HG02623 (cell line): ENCODE measurements around the gene REEP1.

ENCODE experiments used
- ATAC-seq: cut with Tn5 transposase; IDR thresholded peaks from one replicate; pipeline ENCODE4 v1.9.1; 2021; ENCODE audit warnings: moderate library complexity; ENCODE audit not compliant: unreplicated experiment

REEP1 gene

GRCh38 chr2:86337244-86337835 lies at the start of gene REEP1:
TSS of gene REEP1 (minus strand) at chr2:86337626. CDS start at chr2:86337510, 116 bp downstream.
- no peak for ATAC-seq

- no peak for ATAC-seq
These were observed 46.4 kb upstream of the REEP1 start for GRCh38 chr2:86383844-86384243.

- no peak for ATAC-seq
These were observed 45.3 kb upstream of the REEP1 start for GRCh38 chr2:86382698-86383097.

- no peak for ATAC-seq
These were observed 44.7 kb upstream of the REEP1 start for GRCh38 chr2:86382108-86382507.

- no peak for ATAC-seq
These were observed 41.0 kb upstream of the REEP1 start for GRCh38 chr2:86378469-86378868.

- ATAC-seq: no peak
These were observed 38.2 kb upstream of the REEP1 start for GRCh38 chr2:86375623-86376022.

GRCh38 chr2:86372641-86373502 lies 35.4 kb upstream of the REEP1 start:
- ATAC-seq: no peak

GRCh38 chr2:86372133-86372532 lies 34.7 kb upstream of the REEP1 start:
- no peak for ATAC-seq

GRCh38 chr2:86371527-86371926 lies 34.1 kb upstream of the REEP1 start:
- ATAC-seq: no peak

- no peak for ATAC-seq
These were observed 33.2 kb upstream of the REEP1 start for GRCh38 chr2:86370579-86370978.

GRCh38 chr2:86368161-86368824 lies 30.9 kb upstream of the REEP1 start:
- no peak for ATAC-seq

GRCh38 chr2:86367499-86367777 lies 30.0 kb upstream of the REEP1 start:
- no peak for ATAC-seq

GRCh38 chr2:86366651-86367498 lies 29.4 kb upstream of the REEP1 start:
- ATAC-seq: no peak

GRCh38 chr2:86364894-86365293 lies 27.5 kb upstream of the REEP1 start:
- no peak for ATAC-seq

GRCh38 chr2:86360776-86361175 lies 23.4 kb upstream of the REEP1 start:
- ATAC-seq: no peak

GRCh38 chr2:86358957-86359356 lies 21.5 kb upstream of the REEP1 start:
- ATAC-seq: no peak

GRCh38 chr2:86357392-86357963 lies 20.1 kb upstream of the REEP1 start:
- no peak for ATAC-seq

- no peak for ATAC-seq
These were observed 15.3 kb upstream of the REEP1 start for GRCh38 chr2:86352727-86353221.

- no peak for ATAC-seq
These were observed 14.8 kb upstream of the REEP1 start for GRCh38 chr2:86352137-86352726.

GRCh38 chr2:86350751-86351150 lies 13.3 kb upstream of the REEP1 start:
- no peak for ATAC-seq
